ENCODE results near the gene WSB2.

GRCh38 chr12:118059341-118060191 is 1.4 kb downstream of the WSB2 start:
- no peak for TF ChIP-seq CREM (IDR thresholded peaks at IDR 0.05; ENCODE audit: low read depth)
- TF ChIP-seq RAD21 (IDR thresholded peaks at IDR 0.05; ENCODE audit: insufficient read depth, low read depth, low read length) = no peak
- TF ChIP-seq EP300 (IDR thresholded peaks at IDR 0.05; ENCODE audit: borderline replicate concordance in 1 of 2, control insufficient read depth in 1 of 2, low read depth in 2 of 2, low read length in 2 of 2) = no peak
- TF ChIP-seq IRF3 (IDR thresholded peaks at IDR 0.05) = no peak
- TF ChIP-seq EZH2 (IDR thresholded peaks at IDR 0.05; ENCODE audit: borderline replicate concordance, control insufficient read depth, low read depth, low read length) = no peak
- no peak for TF ChIP-seq CTCF (IDR thresholded peaks at IDR 0.05 in 2 of 3, conservative IDR thresholded peaks at IDR 0.05 in 1 of 3; ENCODE audit: control insufficient read depth in 2 of 3, extremely low read depth in 1 of 3, insufficient read depth in 1 of 3, low read depth in 3 of 3, low read length in 3 of 3)
- no peak for TF ChIP-seq RBBP5 (conservative IDR thresholded peaks at IDR 0.05)
- TF ChIP-seq POLR2A (IDR thresholded peaks at IDR 0.05; ENCODE audit: low read depth, low read length) = no peak
- no peak for TF ChIP-seq USF2 (IDR thresholded peaks at IDR 0.05; ENCODE audit: borderline replicate concordance, low read depth, low read length)
